Placental pericyte (primary cell): Measurements from ENCODE around the gene RAB24. TPM values are rescaled to one million over a fixed set of nuclear protein-coding genes. Genes with fewer than 3 reads are reported as not detected.

Experiments used
- total RNA-seq: library from RNA; depleted of rRNA; stranded (reverse); fragments of >200 nt; gene quantifications from 2 replicates; pipeline ENCODE4 v1.2.3, GENCODE V29; 2012

The RAB24 gene
- total RNA-seq = 10.7 and 35.5 TPM in 2 replicates

DNA sequence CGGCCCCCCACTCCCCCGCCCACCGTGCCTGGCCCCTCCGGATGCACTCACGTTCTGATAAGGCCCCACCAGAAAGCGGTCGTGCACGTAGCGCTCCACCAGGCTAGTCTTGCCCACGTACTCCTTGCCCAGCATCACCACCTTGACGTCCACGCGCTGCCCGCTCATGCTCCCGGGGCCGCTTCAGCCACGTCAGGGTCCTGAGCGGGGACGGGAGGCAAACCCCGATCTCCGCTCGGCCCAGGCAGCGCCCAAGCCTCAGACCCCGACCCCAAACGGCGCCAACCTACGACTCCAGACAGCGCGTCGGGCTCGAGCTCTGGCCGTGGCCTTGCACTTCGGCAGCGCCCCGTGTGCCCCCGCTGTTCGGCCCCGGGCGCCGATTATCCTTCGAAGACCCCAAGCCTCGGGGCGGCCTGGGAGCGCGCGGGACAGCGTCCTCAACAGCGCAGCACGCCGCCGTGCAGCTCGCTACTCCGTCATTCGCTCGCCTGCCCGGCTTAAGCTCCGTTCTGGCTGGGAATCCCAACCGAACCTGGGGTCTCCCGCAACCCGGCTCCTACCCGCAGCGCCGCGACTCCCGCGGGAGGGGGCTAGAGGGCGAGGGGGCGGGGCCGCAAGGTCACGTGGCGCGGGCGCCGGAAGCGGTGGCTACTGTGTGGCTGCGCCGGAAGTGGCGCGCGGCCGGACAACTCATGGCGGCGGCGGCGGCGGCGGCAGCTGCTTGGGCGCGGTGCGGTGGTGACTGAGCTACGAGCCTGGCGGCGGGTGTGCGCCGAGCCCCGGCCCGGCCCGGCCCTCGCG is at the start of gene RAB24, which contains the start of gene PRELID1:
TSS of gene RAB24 (minus strand) at position 599 of the 804 bp plus-strand sequence. CDS start at position 168, 431 bp downstream.
TSS of gene PRELID1 (plus strand) at position 679 of the 804 bp plus-strand sequence. CDS start 187 bp downstream, outside the sequence.

DNA sequence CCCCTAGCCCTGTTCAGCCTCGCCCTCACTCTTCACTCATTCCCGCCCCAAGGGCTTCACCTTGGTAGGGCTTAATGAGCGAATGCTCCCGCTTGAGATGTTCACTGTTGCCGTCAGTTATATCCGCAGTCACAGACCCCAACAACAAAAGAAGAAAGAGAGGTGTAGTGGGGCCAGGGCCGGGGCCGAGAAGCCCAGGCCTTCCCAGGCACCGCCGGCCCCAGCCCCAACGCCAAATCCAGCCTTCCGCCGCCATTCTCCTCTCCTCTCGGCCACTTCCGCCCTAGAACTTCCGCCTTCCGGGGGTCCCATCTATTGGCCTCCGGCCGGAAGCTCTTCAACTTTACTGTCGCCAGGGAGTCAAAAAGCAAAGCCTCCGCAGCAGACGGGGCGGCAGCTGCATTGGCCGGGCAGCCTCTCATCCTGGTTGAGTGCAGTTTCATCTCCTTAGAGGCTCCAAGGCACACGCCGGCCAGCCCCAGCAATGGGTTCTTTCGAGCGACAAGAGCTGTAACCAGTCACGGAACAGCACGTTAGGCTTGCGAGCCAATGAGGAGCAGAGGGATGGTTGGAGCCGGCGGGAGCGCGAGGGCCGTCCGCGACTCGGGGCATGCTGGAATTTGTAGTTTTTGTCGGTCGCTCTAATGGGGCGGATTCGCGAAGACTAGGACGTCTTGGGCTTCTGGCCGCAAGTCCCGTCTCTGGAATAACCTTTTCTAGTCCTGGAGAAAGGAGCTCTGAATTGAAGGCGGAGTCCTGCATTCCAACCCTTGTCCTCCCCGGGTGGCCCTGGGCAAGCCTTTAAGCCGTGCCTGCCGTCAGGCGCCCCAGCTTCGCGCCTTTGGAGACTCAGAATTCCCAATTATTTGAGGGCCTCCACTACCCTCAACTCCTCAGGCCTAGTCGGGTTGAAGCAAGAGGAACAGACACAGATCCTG is 48.1 kb upstream of the RAB24 start, which contains the start of gene LMAN2:
TSS of gene LMAN2 (minus strand) at position 277 of the 938 bp plus-strand sequence. CDS start at position 256, 21 bp downstream.

DNA sequence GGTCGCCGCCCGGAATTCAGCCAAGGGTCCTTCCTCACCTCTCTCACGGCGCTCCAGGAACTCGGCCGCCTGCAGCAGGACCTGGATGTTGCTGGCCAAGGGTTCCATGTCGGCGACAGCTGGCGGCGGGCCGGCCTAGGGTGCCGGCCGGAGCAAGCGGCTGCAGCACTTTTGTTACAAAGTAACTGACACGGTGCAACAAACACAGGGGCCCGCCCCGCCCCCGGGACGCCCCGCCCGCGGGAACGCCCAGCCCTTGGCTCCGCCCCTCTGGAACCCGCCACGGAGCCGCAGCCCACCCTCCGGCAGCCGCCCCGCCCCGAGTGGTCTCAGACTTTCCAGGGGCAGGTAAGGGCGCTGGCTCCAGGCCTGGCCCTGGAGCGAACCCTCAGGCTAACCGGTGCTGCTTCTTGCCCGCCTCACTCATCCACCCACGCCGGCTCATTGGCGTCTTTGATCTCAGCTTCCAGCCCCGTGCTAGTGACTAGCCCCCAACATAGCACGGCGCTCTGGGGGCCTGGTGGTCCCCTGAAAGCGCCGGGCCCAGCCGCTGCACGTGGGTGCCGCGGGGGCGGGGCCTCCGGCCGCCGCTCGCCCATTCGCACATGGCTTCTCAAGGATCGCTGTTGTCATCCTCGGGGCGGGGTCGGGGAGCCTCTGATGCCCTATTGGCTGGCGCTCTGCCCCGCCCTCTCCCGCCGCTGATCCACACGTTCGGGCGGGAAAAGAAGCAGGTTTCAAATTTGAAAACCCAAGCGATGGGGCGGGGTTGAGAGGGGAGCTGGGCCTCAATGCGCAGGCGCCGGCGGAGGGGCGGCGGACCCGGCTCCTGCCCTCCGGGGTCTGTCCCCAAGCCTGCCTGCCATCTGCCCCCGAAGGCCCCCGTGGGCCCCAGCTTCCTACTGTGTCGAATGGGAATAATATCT is 8.5 kb upstream of the RAB24 start, which contains the start of gene MXD3:
TSS of gene MXD3 (minus strand) at position 176 of the 926 bp plus-strand sequence. CDS start at position 108, 68 bp downstream.

Other genes starting within 250 kb of the RAB24 start
- gene FGFR4, start 216.8 kb downstream of the RAB24 start, total RNA-seq = 0.43 and 1.5 TPM in 2 replicates
- gene NSD1, start 169.9 kb downstream of the RAB24 start, total RNA-seq = 37.6 and 59.6 TPM in 2 replicates
- 99.4 and 145 TPM in 2 replicates for gene PRELID1, start 80 bp upstream of the RAB24 start, total RNA-seq
- 1.8 and 10.6 TPM in 2 replicates for gene MXD3, start 8.2 kb upstream of the RAB24 start, total RNA-seq
- gene LMAN2, start 47.9 kb upstream of the RAB24 start, total RNA-seq = 242 and 674 TPM in 2 replicates
- gene RGS14, start 54.2 kb upstream of the RAB24 start, total RNA-seq = 4.7 and 6.6 TPM in 2 replicates
- gene SLC34A1, start 80.7 kb upstream of the RAB24 start, total RNA-seq = not detected in 2 replicates
- gene PFN3, start 96.9 kb upstream of the RAB24 start, total RNA-seq = not detected in 2 replicates
- 0.22 and 0.57 TPM in 2 replicates for gene F12, start 105.8 kb upstream of the RAB24 start, total RNA-seq
- 35.9 and 47.4 TPM in 2 replicates for gene GRK6, start 123.0 kb upstream of the RAB24 start, total RNA-seq
- 3.7 and 8.6 TPM in 2 replicates for gene PRR7, start 143.1 kb upstream of the RAB24 start, total RNA-seq
- gene DBN1, start 169.9 kb upstream of the RAB24 start, total RNA-seq = 125 and 151 TPM in 2 replicates
- 153 and 326 TPM in 2 replicates for gene PDLIM7, start 193.9 kb upstream of the RAB24 start, total RNA-seq
- gene DOK3, start 206.1 kb upstream of the RAB24 start, total RNA-seq = 2.2 and 4.2 TPM in 2 replicates
- gene DDX41, start 213.2 kb upstream of the RAB24 start, total RNA-seq = 80.2 and 88.6 TPM in 2 replicates